Measurements from ENCODE around the gene CCDC170.
"Not testable (repeated sequence)": the region's sequence is repeated elsewhere in the genome, so short reads cannot be mapped to it uniquely, and the experiment has no call there.

Gene CCDC170

GRCh38 chr6:151494936-151495320 lies 1.1 kb downstream of the CCDC170 start:
- DNase-seq: no peak

GRCh38 chr6:151495380-151495779 lies 1.6 kb downstream of the CCDC170 start:
- DNase-seq: no peak

GRCh38 chr6:151497905-151498304 lies 4.1 kb downstream of the CCDC170 start:
- DNase-seq: no peak

- no peak for DNase-seq
Observed at GRCh38 chr6:151498327-151498726, 4.5 kb downstream of the CCDC170 start.

GRCh38 chr6:151499551-151499950 lies 5.7 kb downstream of the CCDC170 start:
- no peak for DNase-seq

- DNase-seq: no peak
Observed at GRCh38 chr6:151501511-151502136, 7.8 kb downstream of the CCDC170 start.

- DNase-seq: no peak
Observed at GRCh38 chr6:151502499-151502898, 8.7 kb downstream of the CCDC170 start.

- no peak for DNase-seq
Observed at GRCh38 chr6:151506761-151507160, 12.9 kb downstream of the CCDC170 start.

GRCh38 chr6:151509048-151509447 lies 15.2 kb downstream of the CCDC170 start:
- DNase-seq: no peak

GRCh38 chr6:151512481-151512880 lies 18.7 kb downstream of the CCDC170 start:
- DNase-seq: no peak

- DNase-seq: no peak
Observed at GRCh38 chr6:151514000-151514730, 20.3 kb downstream of the CCDC170 start.

- DNase-seq: not testable (repeated sequence)
Observed at GRCh38 chr6:151518992-151519391, 25.2 kb downstream of the CCDC170 start.

GRCh38 chr6:151523034-151523433 lies 29.2 kb downstream of the CCDC170 start:
- DNase-seq: no peak

GRCh38 chr6:151524059-151524458 lies 30.2 kb downstream of the CCDC170 start:
- DNase-seq: no peak

GRCh38 chr6:151534576-151534975 lies 40.8 kb downstream of the CCDC170 start:
- DNase-seq: no peak

- no peak for DNase-seq
Observed at GRCh38 chr6:151535476-151536187, 41.8 kb downstream of the CCDC170 start.

GRCh38 chr6:151536188-151536479 lies 42.3 kb downstream of the CCDC170 start:
- no peak for DNase-seq

- DNase-seq: no peak
Observed at GRCh38 chr6:151537556-151537955, 43.7 kb downstream of the CCDC170 start.

GRCh38 chr6:151539506-151540268 lies 45.9 kb downstream of the CCDC170 start:
- no peak for DNase-seq

- DNase-seq: no peak
Observed at GRCh38 chr6:151544453-151544852, 50.6 kb downstream of the CCDC170 start.

GRCh38 chr6:151544884-151545283 lies 51.1 kb downstream of the CCDC170 start:
- not testable (repeated sequence) for DNase-seq

GRCh38 chr6:151546941-151547659 lies 53.3 kb downstream of the CCDC170 start:
- no peak for DNase-seq

- DNase-seq: no peak
Observed at GRCh38 chr6:151548201-151548600, 54.4 kb downstream of the CCDC170 start.
